Fibroblast of the aortic adventitia (primary cell): Measurements from ENCODE around the gene ANKRD52. TPM values are rescaled to one million over a fixed set of nuclear protein-coding genes. Genes with fewer than 3 reads are reported as not detected.

Experiments
- DNase-seq: peaks from one replicate; pipeline ENCODE4 v3.0.0-alpha.2; 2010; ENCODE audit warnings: low read depth
- H3K4me3 ChIP-seq: 2 replicates; pipeline ENCODE4 v1.5.1; 2011; ENCODE audit warnings: low read depth, mild to moderate bottlenecking, control low read depth, low read length, moderate library complexity
- CTCF ChIP-seq: IDR thresholded peaks from 2 replicates; pipeline ENCODE4 v1.5.1; 2011; ENCODE audit warnings: mild to moderate bottlenecking, low read length, control low read depth, inconsistent platforms; ENCODE audit not compliant: insufficient read depth
- total RNA-seq: library from RNA; depleted of rRNA; stranded (reverse); fragments of >200 nt; gene quantifications from 2 replicates; pipeline ENCODE4 v1.2.3, GENCODE V29; 2012; ENCODE audit warnings: low replicate concordance

The ANKRD52 gene
- total RNA-seq, 1 donor = 20.0 TPM

DNA sequence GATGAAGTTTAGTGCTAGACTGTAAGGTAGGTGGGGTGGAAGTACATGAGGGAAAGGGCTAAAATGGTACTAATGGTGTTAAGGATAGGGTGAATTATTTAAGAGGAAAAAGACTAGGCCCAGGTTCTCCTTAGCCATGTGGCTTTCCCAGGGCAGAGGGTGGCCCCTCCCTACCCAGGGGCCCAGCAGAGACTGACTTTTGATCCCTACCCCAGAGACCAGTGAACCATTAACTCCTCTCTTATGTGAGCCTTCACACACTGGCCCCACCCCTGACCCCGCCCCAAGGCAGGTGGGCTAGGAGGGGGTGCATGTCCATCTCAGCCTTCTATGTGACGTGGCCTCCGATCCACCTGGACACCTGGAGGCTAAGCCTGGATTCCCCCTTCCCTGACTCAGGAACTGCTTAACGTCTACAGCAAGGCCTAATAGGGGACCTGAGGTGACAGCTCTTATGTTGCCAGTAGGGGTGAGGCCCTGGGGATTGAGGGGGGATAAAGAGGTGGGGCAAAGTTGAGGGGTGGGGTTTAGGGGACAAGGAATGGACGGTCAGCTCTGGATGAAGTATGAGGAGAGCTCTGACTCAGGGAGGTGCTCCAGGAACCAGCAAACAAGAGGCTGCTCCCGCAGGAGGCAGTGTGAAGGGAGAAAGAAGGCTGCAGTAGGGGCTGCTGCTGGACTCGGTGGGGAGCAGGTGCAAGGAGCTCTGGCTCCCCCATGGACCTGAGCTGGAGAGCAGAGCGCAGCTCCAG lies 27.6 kb downstream of the ANKRD52 start:
- H3K4me3 ChIP-seq = no peak overlapping the region
- no peak for DNase-seq
- no peak for TF ChIP-seq CTCF

DNA sequence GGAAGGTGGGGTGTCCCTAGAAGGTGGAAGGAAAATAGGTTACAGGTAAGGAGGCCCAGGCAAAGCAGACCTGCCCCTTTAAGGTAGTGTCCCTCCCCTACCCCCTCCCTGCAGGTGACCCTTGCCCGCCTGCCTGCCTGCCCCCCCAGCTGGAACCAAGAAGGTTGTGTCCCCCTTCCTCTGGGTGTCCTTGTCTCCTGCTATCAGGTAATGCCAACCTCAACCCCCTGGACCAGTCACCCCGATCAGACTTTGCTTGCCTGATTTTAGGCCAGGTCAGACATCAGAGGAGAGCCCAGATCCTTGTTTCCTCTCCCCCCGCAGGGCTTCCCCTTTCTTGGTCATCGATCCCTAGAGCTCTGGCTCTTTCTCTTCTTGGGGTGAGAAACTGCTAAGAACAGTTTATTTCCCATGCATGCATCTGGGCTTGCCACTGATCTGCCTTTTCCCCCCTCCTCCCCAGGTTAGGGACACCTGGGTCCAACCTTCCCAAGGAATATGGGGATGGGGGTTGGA lies 28.2 kb downstream of the ANKRD52 start, which contains the start of gene SLC39A5:
SLC39A5 (plus strand) TSS at position 136 of the 516 bp plus-strand sequence. CDS start 1,224 bp downstream, outside the sequence.
- TF ChIP-seq CTCF = no peak
- DNase-seq = no peak
- H3K4me3 ChIP-seq = no peak within 1 kb of the TSS

DNA sequence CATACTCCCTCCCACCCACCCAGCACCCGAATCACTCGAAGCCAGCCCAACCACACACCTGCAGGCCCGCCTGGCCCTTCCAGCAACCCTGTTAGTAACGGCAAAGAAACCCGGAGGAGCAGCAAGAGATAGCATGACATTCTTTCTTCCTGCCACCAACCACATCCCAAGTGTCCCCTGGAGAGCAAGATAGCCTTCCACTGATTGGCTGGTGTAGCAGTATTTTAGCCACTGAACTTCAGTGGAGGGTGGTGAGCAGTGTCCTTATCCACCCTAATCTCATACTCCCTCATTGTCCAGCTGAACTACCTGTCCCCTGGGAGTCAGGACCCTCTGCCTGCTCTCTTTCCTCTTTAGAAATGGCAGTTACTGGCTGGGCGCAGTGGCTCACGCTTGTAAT lies 29.1 kb downstream of the ANKRD52 start:
- TF ChIP-seq CTCF = no peak

GRCh38 chr12:56224954-56225353 lies 33.2 kb downstream of the ANKRD52 start:
- DNase-seq = no peak
- TF ChIP-seq CTCF = no peak
- H3K4me3 ChIP-seq = peak overlapping the region; percentile 81

More for the DNA sequence above, 29.1 kb downstream of the ANKRD52 start:
- no peak for DNase-seq
- H3K4me3 ChIP-seq = no peak overlapping the region

GRCh38 chr12:56224102-56224701 lies 34.0 kb downstream of the ANKRD52 start, which contains the start of gene NABP2:
Gene NABP2, plus strand, starts transcription at chr12:56224342. Its CDS starts 515 bp downstream, at chr12:56224857.
- DNase-seq = peak; percentile 99
- peak; percentile 78 for TF ChIP-seq CTCF
- peak within 1 kb of the TSS; percentile 81 for H3K4me3 ChIP-seq

DNA sequence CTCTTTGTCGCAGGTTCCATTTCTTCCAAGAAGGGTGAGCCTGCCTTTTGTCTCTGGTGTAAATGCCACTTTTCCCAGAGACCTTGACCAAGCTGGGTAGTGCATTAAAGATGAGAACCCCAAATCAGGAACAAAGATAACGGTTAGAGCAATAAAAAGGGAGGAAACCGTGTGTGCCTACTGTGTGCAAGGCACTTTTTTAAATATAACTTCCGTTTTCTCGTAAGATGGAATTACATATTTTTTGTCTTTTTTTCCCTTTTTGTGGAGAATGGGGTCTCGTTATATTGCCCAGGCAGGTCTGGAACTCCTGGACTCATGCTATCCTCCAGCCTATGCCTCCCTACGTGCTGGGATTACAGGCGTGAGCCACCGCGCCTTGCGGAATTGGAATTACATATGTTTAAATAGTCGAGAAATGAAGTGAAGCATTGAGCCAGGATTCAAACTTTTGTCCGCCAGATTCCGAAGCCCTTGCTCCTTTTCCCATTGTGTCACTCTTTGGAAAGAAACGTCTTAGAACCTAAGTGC lies 34.5 kb downstream of the ANKRD52 start:
- no peak for TF ChIP-seq CTCF
- no peak for DNase-seq
- peak overlapping the region; percentile 51 for H3K4me3 ChIP-seq
